A673 (cell line): Measurements from ENCODE around the gene NDUFA5.

ENCODE experiments used
- CTCF ChIP-seq: fragments of 300-800, 200-600 bp; sonication (generic); conservative IDR thresholded peaks from 2 replicates; pipeline ENCODE4 v1.5.1; 2017; ENCODE audit warnings: low read depth, mild to moderate bottlenecking, antibody characterized with exemption, low read length, moderate library complexity, mixed read lengths
- EZH2 ChIP-seq: fragments of 200-600 bp; sonication (generic); IDR thresholded peaks from 2 replicates; pipeline ENCODE4 v1.6.1; 2017; ENCODE audit warnings: borderline replicate concordance, low read depth, mild to moderate bottlenecking, mixed read lengths, antibody characterized with exemption, low read length; ENCODE audit not compliant: poor library complexity, severe bottlenecking

DNA sequence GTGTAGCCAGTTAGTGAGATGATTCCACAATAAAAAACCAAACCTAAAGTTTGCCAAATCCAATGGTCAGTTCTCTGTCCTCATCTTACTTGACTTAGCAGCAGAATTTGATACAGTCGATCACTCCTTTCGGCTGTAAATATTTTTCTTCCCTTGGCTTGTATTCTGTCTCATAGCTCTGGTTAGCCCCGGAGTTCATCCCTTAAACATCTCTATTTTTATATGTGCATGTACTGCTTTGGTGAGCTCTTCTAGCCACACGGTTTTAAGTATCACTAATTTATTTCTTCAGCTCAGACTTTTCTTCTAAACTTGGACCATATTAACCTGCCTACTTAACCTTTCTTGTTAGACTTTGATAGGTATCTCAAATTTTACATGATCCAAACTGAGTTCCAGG is 26.2 kb upstream of the NDUFA5 start:
- TF ChIP-seq CTCF, result no peak
- no peak for TF ChIP-seq EZH2
